Esophagus muscularis mucosa (tissue), 4 donors: ENCODE data around the gene JPH3. TPM values are rescaled to one million over a fixed set of nuclear protein-coding genes. Genes with fewer than 3 reads are reported as not detected.
"Not testable (repeated sequence)": the region's sequence is repeated elsewhere in the genome, so short reads cannot be mapped to it uniquely, and the experiment has no call there.

ENCODE experiments used
- DNase-seq: peaks from one replicate; pipeline ENCODE4 v3.0.0-alpha.2; 2017; ENCODE audit errors: extremely low spot score
- H3K27ac ChIP-seq, 4 donors: fragments of 200-600 bp; sonication (generic); replicated peaks in 1 of 4; 1 replicate in 3 of 4; 2 replicates in 1 of 4; pipeline ENCODE4 v1.5.1; 2016 to 2019; ENCODE audit warnings: mild to moderate bottlenecking in 1 of 4
- H3K27me3 ChIP-seq, 4 donors: fragments of 200-600 bp; sonication (generic); one replicate each; pipeline versions ENCODE4 v1.5.1 to v1.6.0; 2016 to 2019
- H3K36me3 ChIP-seq, 4 donors: fragments of 200-600 bp; sonication (generic); one replicate each; pipeline ENCODE4 v1.5.1; 2016 to 2019
- H3K4me1 ChIP-seq, 4 donors: fragments of 200-600 bp; sonication (generic); one replicate each; pipeline ENCODE4 v1.5.1; 2016 to 2019
- H3K4me3 ChIP-seq, 4 donors: fragments of 200-600 bp; sonication (generic); 1 replicate in 2 of 4; 2 replicates in 2 of 4; pipeline ENCODE4 v1.5.1; 2016 to 2019; ENCODE audit warnings: mild to moderate bottlenecking in 4 of 4, moderate library complexity in 1 of 4
- H3K9me3 ChIP-seq, 4 donors: fragments of 200-600 bp; sonication (generic); 1 replicate in 3 of 4; 2 replicates in 1 of 4; pipeline ENCODE4 v1.5.1; 2016 to 2019
- EP300 ChIP-seq: sonication (generic); formaldehyde crosslinking; IDR thresholded peaks from one replicate; pipeline ENCODE4 v1.6.1; 2017; ENCODE audit warnings: antibody characterized with exemption
- POLR2A ChIP-seq: fragments of 450-650 bp; IDR thresholded peaks from one replicate; pipeline ENCODE4 v1.6.1; 2017; ENCODE audit warnings: antibody characterized with exemption, moderate library complexity, mild to moderate bottlenecking, low read depth
- POLR2AphosphoS5 ChIP-seq, 2 donors: sonication (generic); formaldehyde crosslinking; IDR thresholded peaks; one replicate each; pipeline ENCODE4 v1.6.1; 2017; ENCODE audit warnings: antibody characterized with exemption in 2 of 2
- WGBS: methylation state at CpG from one replicate; pipeline ENCODE4 v1.1.5; 2018; 5-methylcytosine and 5-hydroxymethylcytosine counted together
- intact Hi-C: fragments of 100-400 bp; cut with DNase I; formaldehyde crosslinking; loops from one replicate; pipeline ENCODE4 v1.15.1; 2023
- total RNA-seq, 4 donors: library from RNA; depleted of rRNA; stranded (reverse); fragments of >200 nt; gene quantifications; one replicate each; pipeline versions ENCODE4 v1.1.0 to v1.2.1, GENCODE V29; 2016
- TF ChIP-seq, protein P1 (sequence below), 3 experiments: fragments of 200-600 bp in 2 of 3; fragments of 450-650 bp in 1 of 3; sonication (generic) in 2 of 3; IDR thresholded peaks; one replicate each; pipeline ENCODE4 v1.5.1; 2017 to 2019; ENCODE audit warnings: antibody characterized with exemption in 3 of 3, mild to moderate bottlenecking in 2 of 3, moderate library complexity in 1 of 3

The JPH3 gene
- total RNA-seq, 4 donors from 2014 or later, result 0.42 to 2.2 (median 0.54) TPM

DNA sequence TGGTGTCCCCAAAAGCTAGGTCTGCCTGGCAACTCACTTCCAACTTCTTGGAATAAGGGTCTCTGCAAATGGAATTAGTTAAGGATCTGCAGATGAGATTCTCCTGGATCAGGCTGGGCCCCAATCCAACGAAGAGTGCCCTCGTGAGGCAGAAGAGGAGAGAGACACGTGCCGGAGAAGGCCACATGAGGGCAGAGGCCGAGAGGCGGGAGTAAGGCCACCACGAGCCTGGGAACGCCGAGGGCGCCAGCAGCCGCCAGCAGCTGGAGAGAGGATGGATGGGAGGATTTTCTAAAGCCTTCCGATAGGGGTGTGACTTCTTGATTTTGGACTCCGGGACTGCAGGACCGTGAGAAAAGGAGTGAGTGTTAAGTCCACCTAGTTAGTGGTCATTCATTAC, 76.3 kb downstream of the JPH3 start:
- Histone ChIP-seq H3K36me3 (no peaks in the 10 kb centered on the region), H3K27me3 (peaks cover 0 to 41% (median 0%) of the 10 kb centered on the region in 4 donors), H3K4me1 (peaks cover 0 to 3% (median 0%) of the 10 kb centered on the region in 4 donors), H3K4me3 (no peak overlapping the region), H3K9me3 (no peaks in the 10 kb centered on the region), H3K27ac (no peak overlapping the region)
- no peak for TF ChIP-seq POLR2A
- no peak for TF ChIP-seq EP300
- TF ChIP-seq POLR2AphosphoS5 (IDR thresholded peaks at IDR 0.05), result no peak
- TF ChIP-seq, protein P1, sequence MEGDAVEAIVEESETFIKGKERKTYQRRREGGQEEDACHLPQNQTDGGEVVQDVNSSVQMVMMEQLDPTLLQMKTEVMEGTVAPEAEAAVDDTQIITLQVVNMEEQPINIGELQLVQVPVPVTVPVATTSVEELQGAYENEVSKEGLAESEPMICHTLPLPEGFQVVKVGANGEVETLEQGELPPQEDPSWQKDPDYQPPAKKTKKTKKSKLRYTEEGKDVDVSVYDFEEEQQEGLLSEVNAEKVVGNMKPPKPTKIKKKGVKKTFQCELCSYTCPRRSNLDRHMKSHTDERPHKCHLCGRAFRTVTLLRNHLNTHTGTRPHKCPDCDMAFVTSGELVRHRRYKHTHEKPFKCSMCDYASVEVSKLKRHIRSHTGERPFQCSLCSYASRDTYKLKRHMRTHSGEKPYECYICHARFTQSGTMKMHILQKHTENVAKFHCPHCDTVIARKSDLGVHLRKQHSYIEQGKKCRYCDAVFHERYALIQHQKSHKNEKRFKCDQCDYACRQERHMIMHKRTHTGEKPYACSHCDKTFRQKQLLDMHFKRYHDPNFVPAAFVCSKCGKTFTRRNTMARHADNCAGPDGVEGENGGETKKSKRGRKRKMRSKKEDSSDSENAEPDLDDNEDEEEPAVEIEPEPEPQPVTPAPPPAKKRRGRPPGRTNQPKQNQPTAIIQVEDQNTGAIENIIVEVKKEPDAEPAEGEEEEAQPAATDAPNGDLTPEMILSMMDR (IDR thresholded peaks at IDR 0.05), result no peak
- 33% methylated on average over 11 of the region's 14 CpGs for WGBS
- DNase-seq, result no peak
- intact Hi-C loops, result no loop called here

DNA sequence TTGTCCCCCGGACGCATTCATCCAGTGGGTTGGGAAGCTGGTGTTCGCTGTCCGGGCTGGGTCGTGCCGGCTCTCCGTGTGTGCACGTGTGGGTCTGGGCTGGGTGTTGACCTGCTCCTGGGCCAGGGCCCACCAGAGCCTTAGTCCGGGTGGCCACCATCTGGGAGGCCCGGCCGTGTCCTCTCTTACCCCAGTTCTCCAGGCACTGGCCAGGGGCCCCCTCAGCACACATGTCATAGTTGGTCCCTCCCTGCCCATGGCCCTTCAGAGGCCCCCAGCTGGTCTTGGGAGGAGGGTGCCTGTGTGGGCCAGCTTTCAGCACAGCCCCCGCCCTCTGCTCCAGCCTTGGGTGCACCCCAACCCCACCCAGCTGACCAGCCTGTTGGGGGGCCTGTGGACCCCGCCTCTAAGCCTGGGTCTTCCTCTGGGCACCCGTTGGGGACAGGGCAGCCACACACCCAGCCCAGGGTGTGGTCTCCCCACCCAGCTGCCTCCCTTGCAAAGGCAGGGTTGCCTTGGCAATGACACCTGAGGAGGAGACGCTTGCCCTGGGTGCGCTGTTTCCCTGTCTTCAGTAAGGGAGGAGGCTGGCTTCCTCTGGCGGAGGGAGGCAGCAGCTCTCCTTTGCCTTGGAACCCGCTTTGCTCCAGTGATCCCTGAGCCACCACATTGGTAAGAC, 77.4 kb downstream of the JPH3 start:
- Histone ChIP-seq H3K9me3 (no peaks in the 10 kb centered on the region), H3K27ac (no peak overlapping the region), H3K27me3 (peaks cover 0 to 52% (median 0%) of the 10 kb centered on the region in 4 donors), H3K36me3 (no peaks in the 10 kb centered on the region), H3K4me1 (peaks cover 0 to 3% (median 0%) of the 10 kb centered on the region in 4 donors), H3K4me3 (no peak overlapping the region)
- no peak for DNase-seq
- 93% methylated on average over 15 of the region's 18 CpGs for WGBS
- TF ChIP-seq EP300 (no peak), POLR2AphosphoS5 (IDR thresholded peaks at IDR 0.05) (no peak), POLR2A (no peak)
- TF ChIP-seq, protein P1 (IDR thresholded peaks at IDR 0.05), result no peak
- intact Hi-C loops, result no loop called here

DNA sequence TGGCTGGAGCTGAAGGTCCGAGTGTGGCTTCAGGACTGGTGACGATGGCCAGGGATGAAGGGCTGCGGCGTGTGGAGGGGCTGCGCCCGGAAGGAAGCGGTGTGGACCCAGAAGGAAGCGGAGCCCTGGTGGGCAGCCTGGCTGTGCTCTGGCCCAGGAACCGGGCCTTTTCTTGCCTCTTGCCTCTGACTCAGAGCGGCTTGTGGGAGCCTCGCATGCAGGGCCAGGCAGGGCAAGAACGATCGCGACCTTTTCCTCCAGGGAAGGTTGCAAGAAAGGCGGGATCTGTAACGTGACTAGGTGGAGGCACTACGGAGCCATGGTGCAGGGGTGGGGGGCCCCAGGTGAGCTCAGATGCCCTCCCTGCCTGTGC, 78.0 kb downstream of the JPH3 start:
- Histone ChIP-seq H3K36me3 (no peaks in the 10 kb centered on the region), H3K27ac (no peak overlapping the region), H3K4me1 (peaks cover 0 to 3% (median 0%) of the 10 kb centered on the region in 4 donors), H3K4me3 (no peak overlapping the region), H3K9me3 (no peaks in the 10 kb centered on the region), H3K27me3 (peaks cover 0 to 57% (median 0%) of the 10 kb centered on the region in 4 donors)
- TF ChIP-seq EP300, result no peak
- TF ChIP-seq, protein P1 (IDR thresholded peaks at IDR 0.05), result no peak
- TF ChIP-seq POLR2A, result no peak
- no peak for TF ChIP-seq POLR2AphosphoS5 (IDR thresholded peaks at IDR 0.05)
- intact Hi-C loops, result no loop called here
- WGBS, result 91% methylated on average over 9 of the region's 17 CpGs
- DNase-seq, result no peak

DNA sequence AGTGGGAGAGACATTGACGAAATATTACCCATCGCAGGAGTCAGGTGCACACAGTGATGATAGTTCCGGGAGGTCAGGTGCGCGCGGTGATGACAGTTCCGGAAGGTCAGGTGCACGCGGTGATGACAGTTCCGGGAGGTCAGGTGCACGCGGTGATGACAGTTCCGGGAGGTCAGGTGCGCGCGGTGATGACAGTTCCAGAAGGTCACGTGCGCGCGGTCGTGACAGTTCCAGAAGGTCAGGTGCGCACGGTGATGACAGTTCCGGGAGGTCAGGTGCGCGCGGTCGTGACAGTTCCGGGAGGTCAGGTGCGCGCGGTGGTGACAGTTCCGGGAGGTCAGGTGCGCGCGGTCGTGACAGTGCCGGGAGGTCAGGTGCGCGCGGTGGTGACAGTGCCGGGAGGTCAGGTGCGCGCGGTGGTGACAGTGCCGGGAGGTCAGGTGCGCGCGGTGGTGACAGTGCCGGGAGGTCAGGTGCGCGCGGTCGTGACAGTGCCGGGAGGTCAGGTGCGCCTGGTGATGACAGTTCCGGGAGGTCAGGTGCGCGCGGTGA, 78.8 kb downstream of the JPH3 start:
- intact Hi-C loops, result not testable (repeated sequence)

DNA sequence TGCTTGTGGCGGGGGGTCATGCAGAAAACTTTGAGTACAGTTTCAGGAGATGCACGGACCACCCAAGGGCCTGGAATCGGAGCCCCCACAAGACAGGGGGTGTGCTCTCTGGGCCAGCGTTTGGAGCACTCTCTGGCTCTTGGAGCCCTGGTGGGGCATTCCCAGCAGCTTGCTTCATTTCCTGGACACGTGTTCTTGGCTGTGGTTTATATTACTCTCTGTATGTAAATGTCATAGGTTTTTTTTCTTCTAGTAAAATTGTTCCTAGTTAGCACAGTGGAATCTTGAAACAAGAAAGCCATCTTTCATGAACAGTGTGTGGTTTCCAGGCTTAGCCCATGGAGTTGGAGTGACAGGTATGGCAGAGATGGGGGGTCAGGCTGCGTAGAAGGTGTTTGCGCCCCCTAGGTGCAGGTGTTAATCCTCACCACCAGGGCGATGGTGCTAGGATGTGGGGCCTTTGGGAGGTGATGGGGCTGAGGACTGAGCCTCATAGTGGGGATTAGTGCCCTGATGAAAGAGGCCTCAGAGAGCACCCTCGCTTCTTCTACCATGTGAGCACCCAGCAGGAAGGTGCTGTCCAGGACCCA, 79.8 kb downstream of the JPH3 start:
- TF ChIP-seq POLR2A (no peak), POLR2AphosphoS5 (IDR thresholded peaks at IDR 0.05) (no peak), EP300 (no peak)
- TF ChIP-seq, protein P1 (IDR thresholded peaks at IDR 0.05), result no peak
- no peak overlapping the region for H3K4me3 ChIP-seq
- no peak for DNase-seq
- intact Hi-C loops, result no loop called here
- 51% methylated on average over 9 of the region's 9 CpGs for WGBS
- H3K27ac ChIP-seq, result no peak overlapping the region
- H3K36me3 ChIP-seq, result no peaks in the 10 kb centered on the region
- peaks cover 0 to 3% (median 0%) of the 10 kb centered on the region in 4 donors for H3K4me1 ChIP-seq
- H3K9me3 ChIP-seq, result no peaks in the 10 kb centered on the region
- H3K27me3 ChIP-seq, result peaks cover 0 to 76% (median 0%) of the 10 kb centered on the region in 4 donors

More for the DNA sequence above, 78.8 kb downstream of the JPH3 start:
- H3K4me1 ChIP-seq, H3K27ac ChIP-seq, H3K36me3 ChIP-seq, H3K9me3 ChIP-seq, DNase-seq, H3K4me3 ChIP-seq: not testable (repeated sequence)
- H3K27me3 ChIP-seq, result peaks cover 0 to 66% (median 0%) of the 10 kb centered on the region in 4 donors
- WGBS, result 93% methylated on average over 60 of the region's 60 CpGs
